ENCODE results near the gene TMPRSS11F. TPM values are rescaled to one million over a fixed set of nuclear protein-coding genes. Genes with fewer than 3 reads are reported as not detected.

Gene TMPRSS11F
- total and polyA plus RNA-seq, 3 experiments from 2014 or later = not detected

- DNase-seq = no peak
- ChIA-PET POLR2A (no interaction called here), CTCF (interaction anchor here (0.6 kb wide), 1 partner anchor 420 kb away, joined by 3 read pairs; no protein-coding TSS in a partner anchor)
- Histone ChIP-seq H3K9me3 (ENCODE audit: low read length) (no peaks in the 10 kb centered on the region), H3K27ac (ENCODE audit: low read depth, low read length) (no peak overlapping the region), H3K4me3 (ENCODE audit: low read length) (no peak overlapping the region), H3K27me3 (ENCODE audit: insufficient read depth, low read length, poor library complexity, severe bottlenecking) (no peaks in the 10 kb centered on the region), H3K4me1 (ENCODE audit: insufficient read depth, low read length) (no peaks in the 10 kb centered on the region), H3K36me3 (ENCODE audit: insufficient read depth, low read length) (no peaks in the 10 kb centered on the region)
- peaks cover 0 to 4% (median 0%) of the 10 kb centered on the region in 5 donors for H3K9me3 Mint-ChIP-seq
- H3K4me3 Mint-ChIP-seq = no peak overlapping the region
- no peaks in the 10 kb centered on the region for H3K36me3 Mint-ChIP-seq
- H3K27ac Mint-ChIP-seq = no peak overlapping the region
- H3K4me1 Mint-ChIP-seq = no peaks in the 10 kb centered on the region
- H3K27me3 Mint-ChIP-seq = peaks cover 0 to 6% of the 10 kb centered on the region in 2 donors
Observed at GRCh38 chr4:68163754-68164153, 34.1 kb upstream of the TMPRSS11F start.

DNA sequence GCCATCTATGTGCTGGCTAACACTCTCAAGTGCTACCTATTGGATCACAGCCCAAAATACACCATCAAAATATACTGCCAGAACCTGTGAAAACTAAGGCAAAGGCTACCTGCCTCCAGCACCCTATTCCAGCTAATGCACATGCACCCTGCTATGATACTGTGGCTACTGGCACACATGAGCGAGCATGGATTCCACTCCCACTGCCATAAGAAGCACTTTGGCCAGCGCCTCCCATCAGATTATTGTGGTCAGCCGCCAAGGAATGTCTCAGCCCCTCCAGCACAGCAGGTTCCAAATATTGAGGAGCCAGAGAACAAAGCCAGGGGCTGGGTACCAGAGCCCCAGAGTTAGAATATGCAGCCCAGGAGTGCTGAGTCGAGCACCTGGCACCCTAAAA, 32.5 kb upstream of the TMPRSS11F start:
- H3K4me3 Mint-ChIP-seq = no peak overlapping the region
- no peaks in the 10 kb centered on the region for H3K27me3 ChIP-seq (ENCODE audit: insufficient read depth, low read length, poor library complexity, severe bottlenecking)
- H3K4me3 ChIP-seq (ENCODE audit: low read length) = no peak overlapping the region
- H3K9me3 ChIP-seq (ENCODE audit: low read length) = no peaks in the 10 kb centered on the region
- no peak for DNase-seq
- H3K27ac ChIP-seq (ENCODE audit: low read depth, low read length) = no peak overlapping the region
- no peaks in the 10 kb centered on the region for H3K36me3 Mint-ChIP-seq
- CTCF ChIA-PET = no interaction called here
- H3K9me3 Mint-ChIP-seq = peaks cover 0 to 4% (median 0%) of the 10 kb centered on the region in 5 donors
- H3K27ac Mint-ChIP-seq = no peak overlapping the region
- H3K36me3 ChIP-seq (ENCODE audit: insufficient read depth, low read length) = no peaks in the 10 kb centered on the region
- H3K4me1 Mint-ChIP-seq = no peaks in the 10 kb centered on the region
- POLR2A ChIA-PET = no interaction called here
- peaks cover 0 to 6% of the 10 kb centered on the region in 2 donors for H3K27me3 Mint-ChIP-seq
- H3K4me1 ChIP-seq (ENCODE audit: insufficient read depth, low read length) = no peaks in the 10 kb centered on the region

DNA sequence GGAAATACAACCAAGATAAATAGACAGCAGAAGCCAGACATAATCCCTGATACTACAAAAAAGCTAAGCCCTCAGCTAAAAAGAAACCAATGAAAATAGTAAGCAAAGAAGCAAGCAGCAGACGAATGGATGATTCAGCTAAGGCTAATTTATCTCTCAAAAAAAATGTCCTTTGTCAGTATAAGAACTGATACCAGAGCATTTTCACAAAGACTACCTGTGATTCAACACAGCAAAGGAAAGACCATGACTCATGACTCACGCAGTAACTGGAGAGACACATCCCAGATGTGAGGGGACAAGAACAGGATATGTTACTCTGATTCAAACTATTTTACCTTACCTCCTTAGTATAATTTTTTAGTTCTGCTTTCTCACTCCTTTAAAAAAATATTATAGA, 22.7 kb upstream of the TMPRSS11F start:
- Mint-ChIP-seq H3K4me1 (no peaks in the 10 kb centered on the region), H3K27ac (no peak overlapping the region), H3K36me3 (no peaks in the 10 kb centered on the region), H3K27me3 (peaks cover 0 to 3% of the 10 kb centered on the region in 2 donors), H3K9me3 (no peaks in the 10 kb centered on the region), H3K4me3 (no peak overlapping the region)
- Histone ChIP-seq H3K36me3 (ENCODE audit: insufficient read depth, low read length) (no peaks in the 10 kb centered on the region), H3K9me3 (ENCODE audit: low read length) (no peaks in the 10 kb centered on the region), H3K4me1 (ENCODE audit: insufficient read depth, low read length) (no peaks in the 10 kb centered on the region), H3K4me3 (ENCODE audit: low read length) (no peak overlapping the region), H3K27ac (ENCODE audit: low read depth, low read length) (no peak overlapping the region), H3K27me3 (ENCODE audit: insufficient read depth, low read length, poor library complexity, severe bottlenecking) (no peaks in the 10 kb centered on the region)
- no peak for DNase-seq
- CTCF ChIA-PET = no interaction called here
- POLR2A ChIA-PET = no interaction called here

DNA sequence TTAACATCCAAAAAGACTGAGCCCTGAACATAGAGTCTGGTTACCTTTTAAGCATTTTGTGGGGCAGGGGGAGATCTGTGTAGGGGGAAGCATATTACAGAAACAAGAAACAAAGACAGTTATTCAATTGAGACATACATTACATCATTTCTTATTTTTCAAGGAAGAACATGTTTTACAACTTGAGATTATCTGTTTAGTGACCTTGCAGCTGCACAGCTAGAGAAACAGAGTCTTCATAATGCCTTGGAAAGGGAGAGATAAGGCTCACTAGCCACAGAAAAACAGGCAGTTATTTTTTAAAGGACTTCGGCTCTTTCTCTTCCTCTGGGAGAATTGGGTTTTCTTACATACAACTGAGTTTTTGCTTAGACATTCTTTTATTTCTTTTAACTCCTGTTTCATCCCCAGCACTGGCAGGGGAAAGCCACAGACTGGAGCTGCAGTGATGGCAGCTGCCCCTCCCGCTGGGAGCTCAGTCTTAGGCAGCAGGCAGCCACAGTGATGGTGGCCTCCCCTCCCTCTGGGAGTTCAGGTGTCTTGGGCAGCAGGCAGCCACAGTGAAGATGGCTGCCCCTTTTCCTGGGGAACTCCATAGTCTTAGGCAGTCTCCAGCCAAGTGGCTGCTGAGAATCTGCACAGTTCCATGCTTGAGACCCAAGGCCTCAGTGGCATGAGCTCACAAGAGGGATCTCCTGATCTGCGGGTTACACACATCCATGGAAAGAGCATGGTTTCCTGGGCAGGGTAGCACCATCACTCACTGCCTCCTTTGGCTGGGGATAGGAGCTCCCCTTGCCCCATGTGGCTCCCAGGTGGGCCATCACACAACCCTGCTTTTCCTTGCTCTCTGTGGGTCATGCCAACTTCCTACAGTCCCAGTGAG, 19.4 kb upstream of the TMPRSS11F start:
- no peaks in the 10 kb centered on the region for H3K36me3 ChIP-seq (ENCODE audit: insufficient read depth, low read length)
- no peak overlapping the region for H3K27ac Mint-ChIP-seq
- no peak overlapping the region for H3K4me3 ChIP-seq (ENCODE audit: low read length)
- peak overlapping the region; percentile 59 for H3K27ac ChIP-seq (ENCODE audit: low read depth, low read length)
- peaks cover 0 to 3% of the 10 kb centered on the region in 2 donors for H3K27me3 Mint-ChIP-seq
- no peak overlapping the region for H3K4me3 Mint-ChIP-seq
- H3K9me3 Mint-ChIP-seq = peaks cover 0 to 2% (median 0%) of the 10 kb centered on the region in 5 donors
- no peaks in the 10 kb centered on the region for H3K4me1 Mint-ChIP-seq
- no peaks in the 10 kb centered on the region for H3K27me3 ChIP-seq (ENCODE audit: insufficient read depth, low read length, poor library complexity, severe bottlenecking)
- POLR2A ChIA-PET = no interaction called here
- H3K9me3 ChIP-seq (ENCODE audit: low read length) = no peaks in the 10 kb centered on the region
- no peaks in the 10 kb centered on the region for H3K4me1 ChIP-seq (ENCODE audit: insufficient read depth, low read length)
- no peaks in the 10 kb centered on the region for H3K36me3 Mint-ChIP-seq
- DNase-seq = no peak
- CTCF ChIA-PET = no interaction called here

DNA sequence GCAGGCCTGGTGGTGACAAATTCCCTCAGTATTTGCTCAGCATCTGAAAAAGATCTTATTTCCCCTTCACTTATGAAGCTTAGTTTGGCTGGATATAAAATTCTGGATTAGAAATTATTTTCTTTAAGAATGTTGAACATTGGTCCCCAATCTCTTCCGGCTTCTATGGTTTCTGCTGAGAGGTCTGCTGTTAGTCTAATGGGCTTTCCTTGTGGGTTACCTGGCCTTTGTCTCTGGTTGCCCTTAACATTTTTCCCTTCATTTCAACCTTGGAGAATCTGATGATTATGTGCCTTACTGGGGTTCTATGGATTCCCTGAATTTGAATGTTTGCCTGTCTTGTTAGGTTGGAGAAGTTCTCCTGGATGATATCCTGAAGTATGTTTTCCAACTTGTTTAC, 17.4 kb upstream of the TMPRSS11F start:
- H3K27ac Mint-ChIP-seq = no peak overlapping the region
- H3K36me3 ChIP-seq (ENCODE audit: insufficient read depth, low read length) = no peaks in the 10 kb centered on the region
- CTCF ChIA-PET = no interaction called here

GRCh38 chr4:68145261-68145660, 15.6 kb upstream of the TMPRSS11F start:
- H3K36me3 Mint-ChIP-seq = no peaks in the 10 kb centered on the region
- POLR2A ChIA-PET = no interaction called here

More for the DNA sequence above, 17.4 kb upstream of the TMPRSS11F start:
- POLR2A ChIA-PET = no interaction called here
- Mint-ChIP-seq H3K4me3 (no peak overlapping the region), H3K27me3 (peaks cover 0 to 2% of the 10 kb centered on the region in 2 donors), H3K4me1 (no peaks in the 10 kb centered on the region), H3K9me3 (peaks cover 0 to 2% (median 0%) of the 10 kb centered on the region in 5 donors), H3K36me3 (no peaks in the 10 kb centered on the region)
- no peak for DNase-seq
- Histone ChIP-seq H3K4me3 (ENCODE audit: low read length) (no peak overlapping the region), H3K9me3 (ENCODE audit: low read length) (no peaks in the 10 kb centered on the region), H3K4me1 (ENCODE audit: insufficient read depth, low read length) (no peaks in the 10 kb centered on the region), H3K27me3 (ENCODE audit: insufficient read depth, low read length, poor library complexity, severe bottlenecking) (no peaks in the 10 kb centered on the region), H3K27ac (ENCODE audit: low read depth, low read length) (no peak overlapping the region)

DNA sequence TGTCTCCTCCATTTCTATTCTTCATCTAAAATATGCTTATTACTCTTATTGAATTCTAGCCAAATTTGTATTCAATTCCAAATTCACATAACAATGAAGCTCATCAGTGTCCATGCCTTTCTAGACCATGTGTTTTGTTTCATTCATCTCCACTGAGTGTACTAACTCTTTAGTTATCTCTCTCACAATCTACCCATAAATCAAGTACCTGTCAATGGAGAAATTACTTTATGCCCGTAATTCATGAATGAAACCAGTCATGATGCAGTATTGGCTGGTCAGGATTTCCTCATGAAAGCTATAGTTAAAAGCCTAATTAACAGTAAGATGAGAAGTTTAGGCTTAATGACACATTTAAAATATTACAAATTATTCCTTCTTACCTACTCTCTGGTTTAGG, 12.2 kb upstream of the TMPRSS11F start:
- Histone ChIP-seq H3K36me3 (ENCODE audit: insufficient read depth, low read length) (no peaks in the 10 kb centered on the region), H3K27me3 (ENCODE audit: insufficient read depth, low read length, poor library complexity, severe bottlenecking) (no peaks in the 10 kb centered on the region), H3K27ac (ENCODE audit: low read depth, low read length) (no peak overlapping the region), H3K9me3 (ENCODE audit: low read length) (no peaks in the 10 kb centered on the region), H3K4me3 (ENCODE audit: low read length) (no peak overlapping the region), H3K4me1 (ENCODE audit: insufficient read depth, low read length) (no peaks in the 10 kb centered on the region)
- Mint-ChIP-seq H3K27me3 (no peaks in the 10 kb centered on the region), H3K4me3 (no peak overlapping the region), H3K36me3 (no peaks in the 10 kb centered on the region), H3K9me3 (peaks cover 0 to 4% (median 0%) of the 10 kb centered on the region in 5 donors), H3K27ac (no peak overlapping the region), H3K4me1 (no peaks in the 10 kb centered on the region)
- ChIA-PET CTCF (no interaction called here), POLR2A (no interaction called here)
- DNase-seq = no peak

More at GRCh38 chr4:68145261-68145660, 15.6 kb upstream of the TMPRSS11F start:
- DNase-seq = no peak
- Mint-ChIP-seq H3K27me3 (peaks cover 0 to 2% of the 10 kb centered on the region in 2 donors), H3K9me3 (peaks cover 0 to 2% (median 0%) of the 10 kb centered on the region in 5 donors), H3K4me1 (no peaks in the 10 kb centered on the region), H3K4me3 (no peak overlapping the region), H3K27ac (no peak overlapping the region)
- Histone ChIP-seq H3K36me3 (ENCODE audit: insufficient read depth, low read length) (no peaks in the 10 kb centered on the region), H3K4me3 (ENCODE audit: low read length) (no peak overlapping the region), H3K27ac (ENCODE audit: low read depth, low read length) (no peak overlapping the region), H3K9me3 (ENCODE audit: low read length) (no peaks in the 10 kb centered on the region), H3K4me1 (ENCODE audit: insufficient read depth, low read length) (no peaks in the 10 kb centered on the region), H3K27me3 (ENCODE audit: insufficient read depth, low read length, poor library complexity, severe bottlenecking) (no peaks in the 10 kb centered on the region)
- CTCF ChIA-PET = no interaction called here

GRCh38 chr4:68132342-68132741, 2.7 kb upstream of the TMPRSS11F start:
- H3K36me3 ChIP-seq (ENCODE audit: insufficient read depth, low read length) = no peaks in the 10 kb centered on the region
- H3K27me3 ChIP-seq (ENCODE audit: insufficient read depth, low read length, poor library complexity, severe bottlenecking) = no peaks in the 10 kb centered on the region
- no peaks in the 10 kb centered on the region for H3K4me1 ChIP-seq (ENCODE audit: insufficient read depth, low read length)
- H3K4me3 ChIP-seq (ENCODE audit: low read length) = no peak overlapping the region
- ChIA-PET POLR2A (no interaction called here), CTCF (no interaction called here)
- H3K9me3 Mint-ChIP-seq = peaks cover 4 to 19% (median 7%) of the 10 kb centered on the region in 5 donors
- no peaks in the 10 kb centered on the region for H3K27me3 Mint-ChIP-seq
- H3K27ac ChIP-seq (ENCODE audit: low read depth, low read length) = no peak overlapping the region
- H3K4me3 Mint-ChIP-seq = no peak overlapping the region
- no peaks in the 10 kb centered on the region for H3K9me3 ChIP-seq (ENCODE audit: low read length)
- H3K27ac Mint-ChIP-seq = no peak overlapping the region
- no peaks in the 10 kb centered on the region for H3K4me1 Mint-ChIP-seq
- H3K36me3 Mint-ChIP-seq = no peaks in the 10 kb centered on the region
- DNase-seq = no peak
